Jurkat, Clone E6-1 (cell line): Measurements from ENCODE around the gene CDK15.

ENCODE experiments used
- DNase-seq: peaks from one replicate; pipeline ENCODE4 v3.0.0-alpha.2; 2011; ENCODE audit warnings: low read depth, low spot score
- H3K4me3 ChIP-seq: 2 replicates; pipeline ENCODE4 v1.5.1; 2011; ENCODE audit warnings: mild to moderate bottlenecking, low read length, control low read depth, moderate library complexity

Gene CDK15

DNA sequence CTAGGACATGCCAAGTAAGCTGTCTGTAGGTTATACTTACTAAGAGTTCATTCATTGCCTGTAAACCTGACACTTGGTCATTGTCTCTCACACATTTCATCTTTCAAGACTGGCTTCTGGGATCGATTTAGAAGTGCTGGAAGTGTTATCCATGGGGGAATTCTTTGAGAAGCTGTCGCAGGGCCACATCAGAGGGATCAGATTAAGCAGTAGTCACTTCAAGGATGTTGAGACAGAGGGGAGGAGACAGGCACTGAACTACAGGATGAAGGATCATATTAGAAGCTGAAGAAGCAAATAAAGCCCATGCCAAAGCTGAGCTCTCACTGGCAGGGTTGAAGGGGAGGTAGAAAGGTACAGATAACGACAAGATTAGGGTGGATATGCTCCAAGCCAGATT, 49.0 kb downstream of the CDK15 start:
- no peak overlapping the region for H3K4me3 ChIP-seq
- no peak for DNase-seq

DNA sequence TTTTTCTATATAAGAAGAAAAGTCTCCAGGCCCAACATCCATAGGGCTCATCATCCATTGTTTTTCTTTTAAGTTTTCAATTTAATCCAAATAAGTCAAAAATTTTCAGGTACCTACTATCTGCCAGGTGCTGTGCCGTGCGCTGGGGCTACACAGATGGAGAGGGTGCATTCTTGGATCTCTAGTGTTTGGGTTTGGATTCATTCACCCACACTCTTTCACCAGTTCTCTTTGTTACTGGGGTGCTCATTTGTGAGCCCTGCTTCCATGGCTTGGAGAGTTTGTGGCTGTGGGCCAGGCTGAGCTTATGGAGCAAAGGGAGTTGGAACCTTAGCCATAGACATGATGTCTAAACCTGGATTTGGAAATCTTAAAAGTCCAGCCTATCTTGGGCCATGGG, 51.0 kb downstream of the CDK15 start:
- DNase-seq: no peak
- H3K4me3 ChIP-seq: no peak overlapping the region

DNA sequence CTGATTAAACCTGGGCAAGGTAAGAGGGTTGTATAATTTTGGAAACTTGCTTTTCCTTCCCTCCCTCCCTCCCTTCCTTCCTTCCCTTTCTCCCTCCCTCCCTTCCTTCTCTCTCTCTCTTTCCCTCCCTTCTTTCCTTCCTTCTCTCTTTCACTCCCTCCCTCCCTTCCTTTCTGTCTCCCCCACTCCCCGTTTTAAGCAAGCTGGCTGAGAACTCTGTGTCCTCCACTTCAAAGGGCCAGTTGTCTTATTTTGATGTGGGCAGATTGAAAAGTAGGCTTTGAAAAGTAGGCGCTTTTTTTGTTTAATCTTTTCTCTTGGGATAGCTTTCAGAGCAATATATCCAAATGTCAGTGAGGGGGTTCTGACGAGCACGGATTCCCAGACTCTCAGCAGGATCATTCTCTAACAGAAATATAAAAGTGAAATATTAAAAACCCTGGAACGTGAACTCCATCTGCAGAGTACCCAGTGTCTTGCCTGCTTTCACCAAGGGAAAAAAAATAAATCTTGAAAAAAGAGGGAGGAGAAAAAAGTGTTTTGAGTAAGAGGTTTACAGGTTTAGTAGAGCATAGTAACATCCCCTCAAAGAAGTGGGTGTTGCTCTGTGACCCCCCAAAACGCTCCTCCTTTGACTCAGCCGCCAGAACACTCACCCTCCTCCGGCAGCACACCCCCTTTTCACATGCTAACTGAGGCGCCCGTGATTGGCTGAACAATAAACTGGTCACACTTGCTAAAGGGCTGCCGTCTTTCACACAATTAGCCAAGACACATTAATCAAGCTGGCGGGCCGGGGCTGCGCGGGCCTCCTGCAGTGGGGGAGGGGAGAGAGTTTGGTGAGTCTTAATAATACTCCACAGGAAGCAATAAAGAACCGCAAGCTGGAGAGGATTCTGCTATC, 52.2 kb downstream of the CDK15 start:
- no peak overlapping the region for H3K4me3 ChIP-seq
- DNase-seq: peak; percentile 25

DNA sequence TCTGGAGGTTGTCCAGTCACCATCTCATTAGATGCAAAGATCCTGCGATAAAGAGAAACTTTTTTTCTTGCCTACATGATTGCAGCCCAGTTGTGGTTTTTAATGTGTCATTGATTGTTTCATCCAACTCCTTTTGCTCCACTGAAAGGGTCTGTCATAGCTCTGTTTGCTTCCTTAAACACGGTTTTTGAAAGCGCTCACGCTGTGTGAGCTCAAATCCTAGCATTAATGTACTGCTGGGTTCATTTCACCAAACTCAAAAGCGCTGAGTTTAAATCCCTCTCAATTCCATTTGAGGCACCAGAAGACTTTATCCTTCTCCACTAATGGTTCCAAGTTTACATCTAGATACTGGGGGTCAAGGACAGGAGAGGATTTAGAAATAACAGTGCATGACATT, 53.6 kb downstream of the CDK15 start:
- DNase-seq: no peak
- H3K4me3 ChIP-seq: no peak overlapping the region

DNA sequence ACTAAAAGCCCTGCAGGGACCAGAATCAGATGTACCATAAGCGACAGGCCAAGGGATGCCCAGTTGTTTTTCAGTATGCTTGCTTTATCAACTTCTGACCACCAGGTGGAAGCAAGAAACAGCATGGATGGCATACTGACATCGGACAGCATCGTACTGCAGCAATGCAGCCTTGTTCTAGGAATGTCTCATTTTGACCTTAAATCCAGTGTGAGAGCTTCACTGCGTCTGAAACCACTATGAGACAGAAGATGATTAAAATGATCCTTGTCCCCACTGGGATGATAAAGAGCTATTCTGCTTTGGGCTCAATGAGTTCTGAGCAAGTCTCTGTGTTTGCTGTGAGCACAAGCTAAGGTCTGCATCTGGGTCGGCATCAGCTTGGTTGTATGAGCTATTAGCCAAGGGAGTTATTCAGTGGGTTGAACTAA, 54.3 kb downstream of the CDK15 start:
- H3K4me3 ChIP-seq: no peak overlapping the region
- peak; percentile 54 for DNase-seq

DNA sequence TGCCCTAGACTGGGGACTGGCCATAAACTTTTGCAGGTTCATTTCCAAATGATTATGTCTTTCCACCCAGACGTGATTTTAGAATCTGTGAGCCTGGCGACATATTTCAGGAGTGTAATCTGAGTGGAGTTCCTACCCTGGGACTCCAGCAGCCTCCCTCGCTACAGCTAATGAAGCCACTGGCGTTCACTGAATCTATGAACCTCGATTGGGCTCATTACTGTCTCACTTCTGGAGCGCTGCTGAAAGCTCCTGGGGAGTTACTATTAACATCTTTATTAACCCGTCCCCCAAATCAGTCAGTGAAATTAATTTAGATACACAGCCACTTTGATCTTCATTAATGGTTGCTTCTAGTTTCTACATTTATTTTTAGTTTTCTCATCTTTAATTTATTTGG, 56.5 kb downstream of the CDK15 start:
- no peak overlapping the region for H3K4me3 ChIP-seq
- DNase-seq: no peak

DNA sequence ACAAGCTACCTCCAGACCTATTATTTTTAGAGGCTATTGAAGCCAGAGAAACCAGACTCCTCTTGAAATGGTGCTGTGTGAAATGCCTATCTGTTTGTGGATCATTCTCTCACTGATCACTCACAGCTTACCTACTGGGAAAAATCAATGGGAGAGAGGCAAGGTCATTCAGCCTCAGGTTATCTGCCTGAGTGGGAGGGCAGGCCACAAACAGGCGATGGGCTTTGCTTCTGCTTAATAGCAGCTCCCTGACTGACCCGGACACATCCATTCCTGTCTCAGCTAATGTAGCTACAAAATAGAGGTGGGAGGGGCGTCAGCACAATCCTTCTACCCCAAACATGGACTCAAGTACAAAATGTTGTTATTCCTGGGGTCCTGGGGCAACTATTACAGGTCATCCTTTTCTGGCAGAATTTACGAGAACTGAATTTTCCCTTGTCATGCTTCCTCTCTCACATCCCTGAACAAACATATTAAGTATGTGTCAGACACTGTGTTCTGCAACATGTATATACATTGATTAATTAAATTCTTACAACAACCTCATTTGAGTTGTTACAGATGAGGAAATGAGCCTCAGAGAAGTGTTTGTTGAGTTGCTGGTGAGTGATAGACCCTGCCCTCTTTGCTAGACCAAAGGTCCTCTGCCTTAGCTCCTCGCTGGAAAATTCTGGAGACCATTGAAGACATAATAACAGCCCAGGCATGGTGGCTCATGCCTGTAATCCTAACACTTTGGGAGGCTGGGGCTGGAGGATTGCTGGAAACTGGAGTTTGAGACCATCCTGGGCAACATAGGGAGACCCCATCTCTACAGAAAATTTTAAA, 60.5 kb downstream of the CDK15 start:
- DNase-seq: no peak
- H3K4me3 ChIP-seq: no peak overlapping the region

DNA sequence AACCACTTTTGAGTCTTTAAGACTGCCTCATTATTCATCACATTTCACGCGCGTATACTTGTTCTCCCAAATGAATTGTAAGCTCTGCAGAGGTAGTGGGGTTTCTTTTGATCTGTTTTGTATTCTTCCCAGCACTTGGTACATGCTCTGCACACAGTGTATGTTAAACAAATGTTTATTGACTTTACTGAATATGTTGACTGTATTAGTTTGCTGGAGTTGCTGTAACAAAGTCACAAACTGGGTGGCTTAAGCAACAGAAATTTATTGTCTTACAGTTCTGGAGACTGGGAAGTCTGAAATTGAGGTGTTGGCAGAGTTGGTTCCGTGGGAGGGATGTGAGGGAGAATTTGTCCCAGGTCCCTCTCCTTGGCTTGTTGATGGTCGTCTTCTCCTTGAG, 65.1 kb downstream of the CDK15 start:
- no peak overlapping the region for H3K4me3 ChIP-seq
- DNase-seq: no peak

DNA sequence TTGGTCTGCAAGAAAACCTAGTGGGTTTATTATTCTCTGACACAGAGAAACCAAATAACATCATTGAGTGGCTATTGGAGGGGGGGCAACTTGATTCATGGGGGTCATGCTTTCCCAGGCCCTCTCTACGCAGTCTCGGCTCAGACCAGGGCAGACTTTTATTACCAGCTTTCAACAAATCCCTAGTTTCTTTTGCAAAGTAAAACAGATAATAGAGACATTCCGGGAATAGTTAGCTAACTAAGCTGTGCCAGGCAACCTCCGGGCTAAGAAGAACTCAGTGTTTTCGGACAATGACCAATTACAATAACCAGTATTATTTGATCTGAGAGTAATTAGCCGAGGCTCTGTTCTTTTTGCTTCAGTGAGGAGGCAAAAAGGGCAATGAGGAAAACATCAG, 66.3 kb downstream of the CDK15 start:
- no peak overlapping the region for H3K4me3 ChIP-seq
- no peak for DNase-seq

DNA sequence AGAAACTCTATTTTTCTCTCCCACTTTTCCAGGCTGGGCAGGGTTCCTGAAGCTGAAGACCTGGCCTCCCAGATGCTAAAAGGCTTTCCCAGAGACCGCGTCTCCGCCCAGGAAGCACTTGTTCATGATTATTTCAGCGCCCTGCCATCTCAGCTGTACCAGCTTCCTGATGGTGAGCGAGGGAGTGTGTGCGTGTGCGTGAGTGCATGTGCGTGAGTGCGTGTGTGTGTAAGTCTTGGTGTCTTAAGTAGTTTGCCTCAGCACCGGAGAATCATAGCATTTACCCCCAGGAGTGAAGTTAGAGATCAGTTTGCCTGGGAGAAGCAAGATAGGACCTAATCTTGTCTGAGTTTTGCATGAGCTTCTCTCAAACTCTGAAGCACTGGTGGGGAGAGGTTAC, 73.7 kb downstream of the CDK15 start:
- DNase-seq: no peak
- H3K4me3 ChIP-seq: no peak overlapping the region

DNA sequence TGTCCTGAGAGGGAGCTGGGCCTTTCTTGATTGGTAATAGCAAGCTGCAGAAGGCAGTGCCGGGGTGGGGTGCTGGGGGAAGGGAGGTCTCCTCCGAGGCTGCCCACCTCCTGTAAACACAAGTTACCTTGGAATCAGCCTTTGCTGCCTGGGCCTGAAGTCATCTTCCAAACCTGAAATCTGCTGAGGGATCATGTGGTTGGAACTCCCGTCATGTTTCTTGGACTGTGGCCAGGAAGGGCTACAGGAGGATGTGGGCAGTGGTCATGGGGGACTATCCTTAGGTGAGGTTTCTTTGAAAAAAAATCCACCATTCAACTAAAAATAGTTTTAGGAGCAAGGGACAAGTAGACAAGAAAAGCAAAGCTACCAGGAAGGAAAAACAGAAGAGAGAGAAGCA, 74.2 kb downstream of the CDK15 start:
- H3K4me3 ChIP-seq: no peak overlapping the region
- DNase-seq: no peak

DNA sequence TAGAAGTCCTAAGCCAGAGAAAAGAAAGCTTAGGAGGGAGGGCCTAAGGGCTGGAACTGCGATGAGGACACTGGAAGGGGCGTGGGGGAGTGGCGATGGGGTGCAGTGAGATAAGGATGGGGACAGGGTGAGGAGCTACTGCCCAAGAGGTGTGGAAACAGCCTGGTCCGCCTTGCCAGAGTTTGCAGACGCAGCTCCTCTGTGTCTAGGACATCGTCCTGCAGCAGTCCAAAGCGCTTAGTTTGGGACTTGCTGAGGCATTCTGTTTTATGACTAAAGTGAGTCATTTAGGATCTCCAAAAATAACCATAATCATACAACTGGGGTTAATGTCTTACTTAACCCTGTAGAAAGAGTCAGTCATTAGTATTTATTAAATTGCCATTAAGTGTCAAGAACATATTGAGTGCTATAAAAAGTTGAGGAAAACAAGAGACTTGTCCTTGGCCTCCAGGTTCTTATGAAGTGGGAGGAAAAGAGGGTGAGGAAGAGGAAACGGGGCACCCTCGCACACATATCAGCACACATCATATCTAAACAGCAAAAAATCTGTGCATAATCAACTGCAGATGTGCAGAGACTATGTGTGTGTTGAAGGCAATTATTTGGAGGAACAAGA, 74.8 kb downstream of the CDK15 start:
- DNase-seq: no peak
- no peak overlapping the region for H3K4me3 ChIP-seq

DNA sequence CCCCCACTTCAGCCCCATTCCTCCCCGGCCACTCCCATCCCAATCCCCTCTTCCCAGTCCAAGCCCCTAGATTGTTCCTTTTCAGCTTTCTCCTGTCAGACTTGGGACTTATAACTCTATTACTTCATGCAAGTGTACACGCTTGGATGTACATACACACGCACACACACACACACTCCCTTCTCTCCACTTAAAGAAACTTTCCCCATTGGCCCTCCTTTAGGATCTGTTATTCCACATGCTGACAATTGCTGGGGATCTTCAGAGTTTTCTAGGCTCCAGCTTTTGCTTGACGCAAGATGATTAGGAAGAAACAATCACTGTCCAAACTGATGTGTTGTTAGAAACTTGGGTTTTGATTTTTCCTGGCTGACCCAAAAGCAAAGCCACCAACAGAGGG, 75.4 kb downstream of the CDK15 start:
- DNase-seq: no peak
- H3K4me3 ChIP-seq: no peak overlapping the region

DNA sequence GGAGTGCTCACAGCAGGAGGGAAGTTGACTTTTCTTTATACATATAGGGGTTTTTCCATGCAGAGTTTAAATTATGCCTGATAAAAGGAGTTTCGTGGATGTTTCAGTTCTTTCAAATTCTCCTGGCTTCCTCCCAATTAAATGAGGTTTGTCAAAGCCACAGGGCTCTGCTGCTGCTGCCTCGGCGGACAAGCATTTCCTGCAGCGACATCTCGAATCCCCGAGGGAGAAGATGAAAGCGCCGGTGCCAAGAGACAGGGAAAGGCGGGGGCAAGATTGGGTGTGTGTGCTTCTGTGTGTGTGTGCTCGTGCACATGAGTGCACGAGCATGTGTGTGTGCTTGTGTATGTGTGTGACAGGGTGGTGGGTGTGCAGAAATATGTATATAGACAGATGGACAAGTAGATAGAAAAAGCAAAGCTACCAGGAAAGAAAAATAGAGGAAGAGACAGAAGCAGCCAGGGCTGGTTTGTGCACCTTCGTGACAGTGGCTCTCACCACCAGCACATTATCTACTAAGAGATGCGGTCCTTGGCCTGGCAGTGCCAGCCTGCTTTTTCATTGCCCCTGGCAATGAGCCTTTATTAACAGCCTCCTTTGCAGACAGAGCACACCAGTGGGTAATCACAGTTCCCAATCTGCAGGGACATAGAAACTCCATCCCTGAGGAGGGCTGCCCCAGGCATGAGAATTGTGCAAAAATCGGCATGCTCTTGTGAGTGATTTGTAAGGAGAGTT, 76.2 kb downstream of the CDK15 start:
- H3K4me3 ChIP-seq: no peak overlapping the region
- peak; percentile 71 for DNase-seq

DNA sequence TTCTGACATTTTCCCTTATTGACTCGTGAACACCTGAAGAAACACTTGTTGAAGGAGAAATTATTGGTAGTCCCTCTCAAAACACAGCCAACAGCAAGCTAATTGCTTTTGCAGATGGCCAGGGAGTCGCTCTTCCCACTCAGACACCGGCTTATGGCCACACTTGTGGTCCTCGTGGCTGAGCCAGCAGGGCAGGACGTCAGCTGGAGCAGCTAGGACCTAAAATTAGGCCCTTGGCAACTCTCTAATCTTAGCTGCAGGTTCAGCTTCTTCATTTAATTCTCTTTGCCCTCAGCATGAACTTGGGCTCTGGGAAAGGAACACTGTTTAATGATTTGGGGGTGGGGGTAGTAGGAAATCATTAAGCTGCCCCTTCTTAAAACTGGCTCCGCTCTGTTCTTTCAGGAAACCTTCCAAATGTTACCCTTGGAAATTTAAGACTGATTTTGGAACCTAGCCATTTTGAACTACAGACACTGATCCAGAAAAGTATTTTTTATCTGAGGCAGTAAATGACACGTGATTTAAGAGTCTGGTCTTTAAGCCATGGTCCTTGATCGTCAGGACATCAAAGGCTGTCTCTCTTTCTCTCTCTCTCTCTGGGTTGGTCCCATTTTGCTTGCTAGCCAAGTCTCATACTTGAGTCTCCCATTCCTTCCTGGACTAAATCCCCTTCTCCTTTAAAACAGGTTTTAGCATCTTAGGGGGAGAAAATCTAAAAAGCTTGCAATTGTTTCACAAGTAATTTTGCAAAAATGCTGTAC, 77.5 kb downstream of the CDK15 start:
- H3K4me3 ChIP-seq: no peak overlapping the region
- no peak for DNase-seq

DNA sequence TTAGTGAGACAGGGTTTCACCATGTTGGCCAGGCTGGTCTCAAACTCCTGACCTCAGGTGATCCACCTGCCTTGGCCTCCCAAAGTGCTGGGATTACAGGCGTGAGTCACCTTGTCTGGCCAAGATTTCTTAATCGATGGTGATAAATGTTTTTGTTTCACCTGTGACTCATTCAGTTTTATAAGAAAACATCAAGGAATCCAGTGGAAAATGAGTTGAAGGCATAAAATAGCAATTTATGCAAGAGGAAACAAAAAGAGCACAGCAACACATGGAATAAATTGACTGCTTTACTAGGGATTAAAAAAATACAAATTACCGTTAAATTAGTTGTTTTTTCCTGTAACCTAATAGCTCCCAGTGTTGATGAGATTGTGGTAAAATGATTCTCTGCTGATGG, 80.2 kb downstream of the CDK15 start:
- H3K4me3 ChIP-seq: no peak overlapping the region
- DNase-seq: no peak

DNA sequence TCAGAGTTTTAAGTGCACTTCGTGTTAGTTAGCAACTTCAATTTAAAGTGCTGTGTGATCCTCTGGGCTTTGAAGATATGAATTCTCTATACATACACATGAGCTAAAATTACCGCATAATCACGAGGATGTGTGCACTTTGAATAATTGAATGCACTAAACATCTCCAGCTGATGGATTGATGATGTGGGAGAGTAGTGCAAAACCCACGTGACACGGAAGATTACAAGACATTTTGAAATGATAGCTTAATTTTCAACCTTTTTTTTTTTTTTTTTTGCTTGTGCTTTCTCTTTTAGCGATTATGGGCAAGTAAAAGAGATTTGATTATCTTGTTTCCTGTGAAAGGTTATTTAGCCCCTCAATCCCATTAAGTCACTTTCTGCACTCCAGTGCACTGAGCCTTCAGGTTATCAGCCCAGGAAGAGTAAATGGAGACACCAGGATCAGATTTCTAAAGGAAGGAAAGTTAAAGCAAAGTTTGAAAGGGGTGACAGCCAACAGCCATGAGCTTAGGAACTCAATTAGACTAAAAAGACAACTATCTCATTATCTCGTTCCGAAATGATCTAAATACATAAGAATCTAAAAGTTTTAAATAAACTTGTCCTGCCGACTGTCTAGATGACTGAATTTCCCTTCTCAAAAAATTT, 81.6 kb downstream of the CDK15 start:
- DNase-seq: no peak
- no peak overlapping the region for H3K4me3 ChIP-seq

DNA sequence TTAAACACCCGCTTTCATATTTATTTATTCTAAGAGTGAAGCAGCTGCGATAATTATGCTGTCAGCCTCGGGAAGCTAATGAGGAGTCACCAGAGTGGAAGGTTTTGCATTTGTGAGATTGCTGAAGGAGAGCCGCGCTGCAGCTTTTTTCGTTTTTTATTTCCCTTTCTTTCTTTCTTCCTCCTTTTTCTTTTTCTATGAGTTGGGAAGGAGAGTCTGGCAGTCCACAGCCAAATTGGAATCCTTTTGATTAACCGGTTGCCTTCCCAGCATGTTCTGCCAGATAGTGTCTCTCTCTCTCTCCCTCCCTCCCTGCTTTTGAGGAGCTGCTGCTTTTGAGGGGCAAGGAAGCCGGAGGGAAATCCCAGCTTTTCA, 82.1 kb downstream of the CDK15 start:
- H3K4me3 ChIP-seq: no peak overlapping the region
- no peak for DNase-seq
